AG04450 (cell line): ENCODE measurements around the gene RFTN1. TPM values are rescaled to one million over a fixed set of nuclear protein-coding genes. Genes with fewer than 3 reads are reported as not detected.

Experiments
- CTCF ChIA-PET: fragments of 300-600, 350-600 bp; formaldehyde crosslinking; extraction: SDS; loops from one replicate; lab custom pipeline; 2022; ENCODE audit warnings: antibody characterized with exemption, inconsistent platforms; lab: Charles Lee
- POLR2A ChIA-PET: fragments of 350-600 bp; formaldehyde crosslinking; extraction: SDS; loops from one replicate; lab custom pipeline; 2021; ENCODE audit warnings: antibody characterized with exemption, inconsistent platforms; lab: Yijun Ruan, JAX
- DNase-seq: peaks from one replicate; pipeline ENCODE4 v3.0.0-alpha.2; 2011; ENCODE audit warnings: low read depth, low spot score
- H3K27ac ChIP-seq: one replicate; pipeline ENCODE4 v1.5.1; 2012; ENCODE audit warnings: low read depth, low read length, control low read depth
- H3K27me3 ChIP-seq: one replicate; pipeline ENCODE4 v1.6.0; 2012; ENCODE audit warnings: low read length; ENCODE audit not compliant: control insufficient read depth, insufficient read depth
- H3K4me3 ChIP-seq: 2 replicates; pipeline ENCODE4 v1.5.1; 2011; ENCODE audit warnings: mild to moderate bottlenecking, low read depth, low read length, control low read depth
- H3K9me3 ChIP-seq: 2 replicates; pipeline ENCODE4 v1.5.1; 2012; ENCODE audit warnings: low read length; ENCODE audit not compliant: control insufficient read depth, insufficient read depth
- polyA plus RNA-seq: library from polyadenylated mRNA; depleted of rRNA; stranded (reverse); fragments of >200 nt; gene quantifications from 2 replicates; pipeline ENCODE4 v1.2.3, GENCODE V29; 2011
- TF ChIP-seq, protein P1 (sequence below): IDR thresholded peaks from 2 replicates; pipeline ENCODE4 v1.5.1; 2011; ENCODE audit warnings: low read depth, low read length, control low read depth, inconsistent platforms

The RFTN1 gene
- polyA plus RNA-seq, 1 experiment: 97.3 TPM

DNA sequence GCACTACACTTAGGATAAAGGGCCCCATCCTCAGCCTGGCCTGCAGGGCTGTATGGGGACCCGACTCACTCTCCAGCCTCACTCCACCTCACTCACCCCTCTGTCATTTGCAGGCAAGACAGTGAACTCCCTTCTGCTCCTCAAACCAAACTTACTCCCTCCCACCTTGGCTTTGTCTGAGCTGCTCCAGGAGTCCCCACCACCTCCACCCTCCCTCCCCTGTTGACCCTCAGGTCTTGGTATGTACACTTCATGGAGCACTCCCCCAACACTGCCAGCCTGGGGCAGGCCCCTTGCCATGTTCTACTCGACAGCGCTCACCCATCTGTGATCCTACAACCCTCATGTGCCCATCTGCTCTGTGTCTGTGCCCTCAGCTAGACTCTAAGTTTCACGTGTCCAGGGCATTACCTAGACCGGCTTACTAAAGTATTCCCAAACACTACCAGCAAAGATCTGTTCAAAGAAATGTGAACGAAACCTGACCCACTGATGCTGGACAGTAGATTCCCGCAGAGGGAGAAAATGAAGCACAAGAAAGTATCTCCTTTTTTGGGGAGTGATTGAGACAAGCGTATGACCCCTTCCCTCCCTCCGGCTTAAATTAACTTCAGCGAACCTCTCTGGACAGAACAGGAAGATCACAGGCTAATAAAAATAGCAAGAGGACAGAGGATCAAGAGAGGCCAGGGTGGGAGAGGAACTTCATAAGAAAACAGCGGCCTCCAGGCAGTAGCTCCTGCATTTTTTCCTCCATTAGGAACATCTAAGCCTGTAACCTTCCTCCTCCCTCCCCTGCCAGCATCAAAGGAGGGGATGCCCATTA lies 113.2 kb downstream of the RFTN1 start:
- CTCF ChIA-PET: interaction anchor here (1.0 kb wide), 1 partner anchor 117 kb away, joined by 5 read pairs; no protein-coding TSS in a partner anchor
- no peaks in the 10 kb centered on the region for H3K27me3 ChIP-seq
- H3K4me3 ChIP-seq: no peak overlapping the region
- peak overlapping the region; percentile 71 for H3K27ac ChIP-seq
- no peaks in the 10 kb centered on the region for H3K9me3 ChIP-seq
- POLR2A ChIA-PET: interaction anchor here (0.6 to 1.8 kb wide), 6 partner anchors 10 to 111 kb away, joined by 3 to 7 read pairs (median 3); no protein-coding TSS in a partner anchor
- DNase-seq: no peak
- TF ChIP-seq, protein P1, sequence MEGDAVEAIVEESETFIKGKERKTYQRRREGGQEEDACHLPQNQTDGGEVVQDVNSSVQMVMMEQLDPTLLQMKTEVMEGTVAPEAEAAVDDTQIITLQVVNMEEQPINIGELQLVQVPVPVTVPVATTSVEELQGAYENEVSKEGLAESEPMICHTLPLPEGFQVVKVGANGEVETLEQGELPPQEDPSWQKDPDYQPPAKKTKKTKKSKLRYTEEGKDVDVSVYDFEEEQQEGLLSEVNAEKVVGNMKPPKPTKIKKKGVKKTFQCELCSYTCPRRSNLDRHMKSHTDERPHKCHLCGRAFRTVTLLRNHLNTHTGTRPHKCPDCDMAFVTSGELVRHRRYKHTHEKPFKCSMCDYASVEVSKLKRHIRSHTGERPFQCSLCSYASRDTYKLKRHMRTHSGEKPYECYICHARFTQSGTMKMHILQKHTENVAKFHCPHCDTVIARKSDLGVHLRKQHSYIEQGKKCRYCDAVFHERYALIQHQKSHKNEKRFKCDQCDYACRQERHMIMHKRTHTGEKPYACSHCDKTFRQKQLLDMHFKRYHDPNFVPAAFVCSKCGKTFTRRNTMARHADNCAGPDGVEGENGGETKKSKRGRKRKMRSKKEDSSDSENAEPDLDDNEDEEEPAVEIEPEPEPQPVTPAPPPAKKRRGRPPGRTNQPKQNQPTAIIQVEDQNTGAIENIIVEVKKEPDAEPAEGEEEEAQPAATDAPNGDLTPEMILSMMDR: no peak

DNA sequence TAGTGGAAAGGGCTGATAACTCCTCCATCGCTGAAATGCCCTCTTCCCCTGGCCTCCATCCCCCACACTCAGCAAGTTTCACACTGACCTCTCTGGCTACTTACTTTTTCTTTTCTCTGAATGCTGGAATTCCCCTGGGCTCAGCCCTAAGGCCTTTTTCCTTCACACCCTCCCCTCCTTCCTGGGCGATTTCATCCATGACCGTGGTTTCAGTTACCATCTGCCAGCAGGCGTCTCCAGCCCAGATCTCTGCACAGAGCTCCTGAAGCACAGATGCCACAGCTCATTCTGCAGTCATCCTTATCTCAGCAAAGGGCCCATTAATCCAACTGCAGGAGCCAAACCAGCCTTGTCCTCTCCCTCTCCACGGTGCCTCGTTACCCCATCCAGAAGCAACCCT lies 114.0 kb downstream of the RFTN1 start:
- Histone ChIP-seq H3K4me3 (no peak overlapping the region), H3K9me3 (no peaks in the 10 kb centered on the region), H3K27me3 (no peaks in the 10 kb centered on the region), H3K27ac (peak overlapping the region; percentile 71)
- POLR2A ChIA-PET: interaction anchor here (0.6 to 1.8 kb wide), 6 partner anchors 15 to 112 kb away, joined by 3 to 7 read pairs (median 4); no protein-coding TSS in a partner anchor
- TF ChIP-seq, protein P1: peak; percentile 59
- CTCF ChIA-PET: interaction anchor here (1.0 kb wide), 1 partner anchor 117 kb away, joined by 5 read pairs; no protein-coding TSS in a partner anchor
- DNase-seq: peak; percentile 75

DNA sequence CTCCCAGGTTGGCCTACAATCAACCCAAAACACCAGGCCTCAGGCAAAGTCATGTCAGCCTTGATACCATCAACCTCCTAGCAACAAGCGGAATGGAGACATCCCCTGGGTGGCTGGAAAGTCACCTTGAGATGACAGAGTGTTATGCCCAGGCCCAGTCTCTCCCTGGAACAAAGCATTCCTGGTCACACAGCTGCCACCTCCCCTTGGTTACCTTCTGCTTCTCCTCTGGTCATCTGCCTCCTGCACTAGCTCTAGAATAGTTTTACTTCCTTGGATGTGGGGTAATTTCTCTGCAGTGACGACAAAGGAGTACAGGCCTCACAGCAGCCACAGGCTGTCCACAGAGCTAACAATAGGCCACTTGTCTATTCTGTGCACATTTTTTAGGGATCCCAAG lies 114.9 kb downstream of the RFTN1 start:
- CTCF ChIA-PET: interaction anchor here (0.6 kb wide), 1 partner anchor 54 kb away, joined by 3 read pairs; no protein-coding TSS in a partner anchor
- H3K4me3 ChIP-seq: no peak overlapping the region
- no peak for DNase-seq
- H3K9me3 ChIP-seq: no peaks in the 10 kb centered on the region
- no peaks in the 10 kb centered on the region for H3K27me3 ChIP-seq
- TF ChIP-seq, protein P1: no peak
- POLR2A ChIA-PET: interaction anchor here (1.8 kb wide), 2 partner anchors 19 to 29 kb away, joined by 3 to 7 read pairs; no protein-coding TSS in a partner anchor
- H3K27ac ChIP-seq: no peak overlapping the region

DNA sequence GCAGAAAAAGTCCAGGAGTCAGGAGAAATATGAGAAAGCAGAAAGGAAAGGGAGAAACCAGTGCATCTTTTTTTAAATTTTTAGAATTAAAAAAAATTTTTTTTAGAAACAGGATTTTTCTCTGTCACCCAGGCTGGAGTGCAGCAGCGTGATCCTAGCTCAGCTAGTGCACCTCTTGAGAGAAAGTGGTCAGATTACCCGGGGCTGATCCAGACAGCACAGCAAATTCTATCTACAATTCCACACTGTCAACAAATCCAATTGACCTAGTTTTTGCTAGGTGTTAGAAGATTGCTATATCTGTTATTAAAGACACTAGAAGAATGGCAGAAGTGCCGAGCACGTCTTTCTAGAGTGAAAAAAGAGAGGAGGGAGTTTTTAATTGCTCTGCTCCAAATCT lies 117.3 kb downstream of the RFTN1 start:
- Histone ChIP-seq H3K4me3 (no peak overlapping the region), H3K27ac (no peak overlapping the region), H3K9me3 (no peaks in the 10 kb centered on the region), H3K27me3 (no peaks in the 10 kb centered on the region)
- TF ChIP-seq, protein P1: no peak
- DNase-seq: no peak
- POLR2A ChIA-PET: no interaction called here
- CTCF ChIA-PET: no interaction called here

DNA sequence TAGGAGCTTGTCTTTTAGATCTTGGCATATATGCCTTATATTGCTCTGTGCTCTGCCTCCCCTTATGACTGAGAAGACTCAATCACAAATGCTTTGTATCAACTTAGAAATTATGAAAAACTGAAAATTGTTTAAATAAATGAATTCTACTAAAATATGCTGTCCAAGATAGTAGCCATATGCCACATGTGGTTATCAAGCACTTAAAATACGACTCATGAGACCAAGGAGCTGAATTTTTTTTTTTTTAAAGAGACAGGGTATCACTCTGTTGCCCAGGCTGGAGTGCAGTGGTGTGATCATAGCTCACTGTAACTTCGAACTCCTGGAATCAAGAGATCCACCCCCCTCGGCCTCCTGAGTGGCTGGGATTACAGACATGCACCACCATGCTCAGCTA lies 118.3 kb downstream of the RFTN1 start:
- Histone ChIP-seq H3K4me3 (no peak overlapping the region), H3K9me3 (no peaks in the 10 kb centered on the region), H3K27me3 (no peaks in the 10 kb centered on the region), H3K27ac (no peak overlapping the region)
- no peak for DNase-seq
- TF ChIP-seq, protein P1: no peak
- POLR2A ChIA-PET: no interaction called here
- CTCF ChIA-PET: interaction anchor here (1.5 kb wide), 1 partner anchor 105 kb away, joined by 6 read pairs; no protein-coding TSS in a partner anchor
